Measurements from ENCODE around the gene CIBAR2. TPM values are rescaled to one million over a fixed set of nuclear protein-coding genes. Genes with fewer than 3 reads are reported as not detected.

Gene CIBAR2
- total RNA-seq, 1 donor from 2014 or later: not detected

GRCh38 chr16:85104821-85105391 lies 7.4 kb downstream of the CIBAR2 start:
- DNase-seq: no peak
- TF ChIP-seq CTCF (IDR thresholded peaks at IDR 0.05; ENCODE audit: partially characterized antibody, unreplicated experiment): no peak
- Mint-ChIP-seq H3K4me3 (ENCODE audit: unreplicated experiment) (no peak overlapping the region), H3K4me1 (ENCODE audit: low read depth, unreplicated experiment) (no peaks in the 10 kb centered on the region), H3K9me3 (ENCODE audit: unreplicated experiment) (peaks cover 2% of the 10 kb centered on the region), H3K36me3 (ENCODE audit: unreplicated experiment) (no peaks in the 10 kb centered on the region), H3K27me3 (ENCODE audit: unreplicated experiment) (peaks cover 2% of the 10 kb centered on the region), H3K27ac (ENCODE audit: unreplicated experiment) (no peak overlapping the region)

- H3K9me3 Mint-ChIP-seq (ENCODE audit: unreplicated experiment): peaks cover 2% of the 10 kb centered on the region
- H3K4me1 Mint-ChIP-seq (ENCODE audit: low read depth, unreplicated experiment): no peaks in the 10 kb centered on the region
- no peak for TF ChIP-seq CTCF (IDR thresholded peaks at IDR 0.05; ENCODE audit: partially characterized antibody, unreplicated experiment)
- H3K27me3 Mint-ChIP-seq (ENCODE audit: unreplicated experiment): peaks cover 2% of the 10 kb centered on the region
- H3K36me3 Mint-ChIP-seq (ENCODE audit: unreplicated experiment): no peaks in the 10 kb centered on the region
- no peak for DNase-seq
- H3K27ac Mint-ChIP-seq (ENCODE audit: unreplicated experiment): no peak overlapping the region
- H3K4me3 Mint-ChIP-seq (ENCODE audit: unreplicated experiment): no peak overlapping the region
Measured at GRCh38 chr16:85104147-85104546, 8.1 kb downstream of the CIBAR2 start.

- Mint-ChIP-seq H3K9me3 (ENCODE audit: unreplicated experiment) (peaks cover 2% of the 10 kb centered on the region), H3K4me1 (ENCODE audit: low read depth, unreplicated experiment) (no peaks in the 10 kb centered on the region), H3K36me3 (ENCODE audit: unreplicated experiment) (no peaks in the 10 kb centered on the region), H3K27me3 (ENCODE audit: unreplicated experiment) (peaks cover 2% of the 10 kb centered on the region), H3K27ac (ENCODE audit: unreplicated experiment) (no peak overlapping the region), H3K4me3 (ENCODE audit: unreplicated experiment) (no peak overlapping the region)
- DNase-seq: no peak
- TF ChIP-seq CTCF (IDR thresholded peaks at IDR 0.05; ENCODE audit: partially characterized antibody, unreplicated experiment): no peak
Measured at GRCh38 chr16:85103114-85104079, 8.9 kb downstream of the CIBAR2 start.

- H3K36me3 Mint-ChIP-seq (ENCODE audit: unreplicated experiment): no peaks in the 10 kb centered on the region
- no peak overlapping the region for H3K27ac Mint-ChIP-seq (ENCODE audit: unreplicated experiment)
- no peak for TF ChIP-seq CTCF (IDR thresholded peaks at IDR 0.05; ENCODE audit: partially characterized antibody, unreplicated experiment)
- no peaks in the 10 kb centered on the region for H3K9me3 Mint-ChIP-seq (ENCODE audit: unreplicated experiment)
- H3K4me3 Mint-ChIP-seq (ENCODE audit: unreplicated experiment): no peak overlapping the region
- no peak for DNase-seq
- peaks cover 4% of the 10 kb centered on the region for H3K27me3 Mint-ChIP-seq (ENCODE audit: unreplicated experiment)
- no peaks in the 10 kb centered on the region for H3K4me1 Mint-ChIP-seq (ENCODE audit: low read depth, unreplicated experiment)
Measured at GRCh38 chr16:85101956-85102630, 10.2 kb downstream of the CIBAR2 start.
